Activated CD8-positive, alpha-beta memory T cell treated with anti-CD3 and anti-CD28 coated beads for 1 hour (primary cell): ENCODE results near the gene FREM1.

Experiments
- DNase-seq, 2 donors: peaks; one replicate each; pipeline ENCODE4 v3.0.0-alpha.2; 2020; ENCODE audit warnings: low read depth in 1 of 2; ENCODE audit errors: extremely low read depth in 1 of 2

Gene FREM1

GRCh38 chr9:14769230-14769571, 141.0 kb downstream of the FREM1 start:
- DNase-seq, result no peak

GRCh38 chr9:14768405-14769229, 141.6 kb downstream of the FREM1 start:
- no peak for DNase-seq

- DNase-seq, result no peak
Observed at GRCh38 chr9:14766299-14766698, 143.9 kb downstream of the FREM1 start.

GRCh38 chr9:14761584-14761983, 148.6 kb downstream of the FREM1 start:
- no peak for DNase-seq

GRCh38 chr9:14760060-14760459, 150.2 kb downstream of the FREM1 start:
- DNase-seq, result no peak

GRCh38 chr9:14756291-14756690, 153.9 kb downstream of the FREM1 start:
- no peak for DNase-seq

GRCh38 chr9:14752871-14753270, 157.4 kb downstream of the FREM1 start:
- no peak for DNase-seq

- no peak for DNase-seq
Observed at GRCh38 chr9:14752271-14752670, 158.0 kb downstream of the FREM1 start.

GRCh38 chr9:14750821-14751220, 159.4 kb downstream of the FREM1 start:
- no peak for DNase-seq

- DNase-seq, result no peak
Observed at GRCh38 chr9:14749741-14750211, 160.5 kb downstream of the FREM1 start.

GRCh38 chr9:14748373-14748772, 161.9 kb downstream of the FREM1 start:
- DNase-seq, result no peak

- DNase-seq, result no peak
Observed at GRCh38 chr9:14747111-14747510, 163.1 kb downstream of the FREM1 start.

- no peak for DNase-seq
Observed at GRCh38 chr9:14746626-14747025, 163.6 kb downstream of the FREM1 start.

GRCh38 chr9:14744768-14745167, 165.5 kb downstream of the FREM1 start:
- DNase-seq, result no peak

GRCh38 chr9:14741369-14741768, 168.9 kb downstream of the FREM1 start:
- no peak for DNase-seq

- DNase-seq, result no peak
Observed at GRCh38 chr9:14733133-14733532, 177.1 kb downstream of the FREM1 start.

GRCh38 chr9:14731294-14731981, 178.8 kb downstream of the FREM1 start:
- no peak for DNase-seq

- no peak for DNase-seq
Observed at GRCh38 chr9:14730461-14730898, 179.7 kb downstream of the FREM1 start.

GRCh38 chr9:14723301-14723700, 186.9 kb downstream of the FREM1 start:
- DNase-seq, result no peak

GRCh38 chr9:14722391-14723035, 187.7 kb downstream of the FREM1 start, which contains the start of gene CER1:
CER1 (minus strand) TSS chr9:14722733; CDS start chr9:14722672, 61 bp downstream.
- DNase-seq, result no peak

GRCh38 chr9:14719231-14719923, 190.9 kb downstream of the FREM1 start:
- no peak for DNase-seq
